HG03095 (cell line): Measurements from ENCODE around the gene TUBB4B.
"Not testable (repeated sequence)": the region's sequence is repeated elsewhere in the genome, so short reads cannot be mapped to it uniquely, and the experiment has no call there.

ENCODE experiments used
- ATAC-seq: cut with Tn5 transposase; IDR thresholded peaks from one replicate; pipeline ENCODE4 v1.9.1; 2021; ENCODE audit warnings: moderate library complexity; ENCODE audit not compliant: unreplicated experiment

TUBB4B gene

DNA sequence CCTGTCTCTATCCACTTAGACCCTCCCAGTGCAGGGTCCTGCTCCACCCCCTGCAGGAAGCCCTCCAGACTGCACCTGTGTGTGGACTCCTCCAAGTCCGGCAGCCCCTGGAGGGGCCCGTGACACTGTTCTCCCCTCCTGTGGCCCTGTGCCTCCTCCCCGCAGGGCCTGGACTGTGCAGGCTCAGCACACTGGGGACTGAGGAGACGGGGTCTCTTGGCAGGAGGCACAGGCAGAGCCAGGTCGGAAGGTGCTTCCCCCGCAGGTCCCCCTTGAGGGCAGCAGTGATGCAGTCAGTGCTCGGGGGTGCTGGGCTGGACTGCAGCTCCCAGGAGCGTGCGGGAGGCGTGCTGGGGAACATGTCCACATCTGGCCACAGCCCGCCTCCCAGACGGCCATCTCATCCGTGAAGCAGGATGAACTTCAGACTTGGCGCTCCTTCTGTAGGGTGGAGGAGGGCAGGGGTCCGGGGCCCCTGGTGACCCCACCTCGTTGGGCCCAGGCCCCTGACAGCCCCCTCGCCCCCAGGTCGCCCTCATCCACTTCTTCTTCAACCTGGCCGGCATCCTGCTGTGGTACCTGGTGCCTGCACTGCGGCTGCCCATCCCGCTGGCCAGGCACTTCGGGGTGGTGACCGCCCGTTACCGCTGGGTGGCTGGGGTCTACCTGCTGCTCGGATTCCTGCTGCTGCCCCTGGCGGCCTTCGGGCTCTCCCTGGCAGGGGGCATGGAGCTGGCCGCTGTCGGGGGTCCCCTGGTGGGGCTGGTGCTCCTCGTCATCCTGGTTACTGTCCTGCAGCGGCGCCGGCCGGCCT, 5.5 kb upstream of the TUBB4B start:
- ATAC-seq = no peak

DNA sequence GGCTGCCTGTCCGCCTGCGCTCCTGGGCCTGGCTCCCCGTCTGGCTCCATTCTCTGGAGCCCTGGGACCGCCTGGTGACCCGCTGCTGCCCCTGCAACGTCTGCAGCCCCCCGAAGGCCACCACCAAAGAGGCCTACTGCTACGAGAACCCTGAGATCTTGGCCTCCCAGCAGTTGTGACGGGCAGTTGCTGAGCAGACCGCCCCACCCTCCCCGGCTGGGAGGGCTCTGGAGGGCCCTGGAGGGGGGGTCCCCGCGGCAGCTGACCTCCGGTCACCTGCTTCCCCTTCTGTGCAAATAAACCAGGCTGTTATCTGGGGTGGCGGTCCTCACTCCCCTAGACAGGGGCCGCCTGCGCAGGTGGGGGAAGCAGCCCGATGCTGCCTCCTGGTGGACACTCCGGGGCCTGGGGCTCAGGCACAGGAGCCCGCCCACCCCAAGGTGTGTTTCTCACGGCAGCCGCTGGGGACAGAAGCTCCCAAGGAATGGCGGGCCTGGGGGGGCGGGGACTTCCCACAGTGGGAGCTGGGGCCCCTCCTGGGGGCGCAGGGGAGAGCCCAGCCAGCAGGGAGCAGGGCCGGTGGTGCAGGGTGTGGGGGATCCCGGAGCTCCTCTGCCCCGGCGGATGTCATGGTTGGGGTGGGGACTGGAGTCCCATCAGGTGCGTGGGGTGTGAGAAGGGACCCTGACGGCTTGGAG, 4.7 kb upstream of the TUBB4B start:
- ATAC-seq = peak; percentile 20

GRCh38 chr9:137236936-137237421, 4.1 kb upstream of the TUBB4B start:
- no peak for ATAC-seq

DNA sequence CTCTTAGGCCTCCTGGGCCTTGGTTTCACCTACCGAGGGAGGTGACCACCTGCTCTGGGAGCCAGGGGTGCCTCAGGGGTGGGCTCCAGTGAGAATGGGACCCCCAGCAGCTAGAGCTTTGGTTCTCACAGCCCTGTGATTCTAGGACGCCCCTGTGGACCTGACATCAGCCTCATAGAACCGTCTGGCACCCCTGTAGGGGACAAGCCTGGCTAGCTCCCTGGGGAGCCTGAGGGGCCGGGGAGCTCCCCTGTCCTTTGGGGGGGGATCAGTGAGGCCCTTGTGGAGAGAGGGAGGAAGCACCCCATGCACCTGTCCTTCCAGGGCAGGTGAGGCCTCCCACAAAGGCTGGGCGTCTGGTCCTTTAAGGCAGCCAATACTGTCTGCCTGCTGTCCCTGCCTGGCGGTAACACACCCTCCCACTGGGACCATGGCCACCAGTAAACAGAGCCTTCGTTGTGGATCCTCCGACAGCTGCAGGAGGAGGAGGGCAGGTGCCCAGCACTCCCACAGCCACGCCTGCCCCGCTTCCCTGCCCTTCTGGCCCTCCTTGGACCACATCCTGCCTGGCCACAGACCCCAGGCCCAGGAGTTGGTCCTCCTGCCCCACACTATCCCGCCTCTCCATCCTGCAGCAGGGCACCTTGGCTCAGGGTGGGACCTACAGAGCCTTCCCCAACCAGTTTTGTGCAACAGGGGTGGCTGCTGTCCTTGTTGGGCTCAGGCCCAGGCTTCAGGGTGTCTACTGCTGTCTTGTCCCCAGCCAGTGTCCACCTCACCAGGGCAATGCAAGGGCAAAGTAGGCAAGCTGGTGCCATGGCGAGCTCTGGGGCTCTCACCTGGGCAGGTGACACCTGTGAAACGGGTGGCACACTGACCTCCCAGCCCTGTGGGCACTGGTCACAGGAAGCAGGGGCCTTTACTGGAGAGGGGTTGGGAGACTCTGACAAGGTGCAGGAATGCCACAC, 3.0 kb upstream of the TUBB4B start:
- no peak for ATAC-seq

DNA sequence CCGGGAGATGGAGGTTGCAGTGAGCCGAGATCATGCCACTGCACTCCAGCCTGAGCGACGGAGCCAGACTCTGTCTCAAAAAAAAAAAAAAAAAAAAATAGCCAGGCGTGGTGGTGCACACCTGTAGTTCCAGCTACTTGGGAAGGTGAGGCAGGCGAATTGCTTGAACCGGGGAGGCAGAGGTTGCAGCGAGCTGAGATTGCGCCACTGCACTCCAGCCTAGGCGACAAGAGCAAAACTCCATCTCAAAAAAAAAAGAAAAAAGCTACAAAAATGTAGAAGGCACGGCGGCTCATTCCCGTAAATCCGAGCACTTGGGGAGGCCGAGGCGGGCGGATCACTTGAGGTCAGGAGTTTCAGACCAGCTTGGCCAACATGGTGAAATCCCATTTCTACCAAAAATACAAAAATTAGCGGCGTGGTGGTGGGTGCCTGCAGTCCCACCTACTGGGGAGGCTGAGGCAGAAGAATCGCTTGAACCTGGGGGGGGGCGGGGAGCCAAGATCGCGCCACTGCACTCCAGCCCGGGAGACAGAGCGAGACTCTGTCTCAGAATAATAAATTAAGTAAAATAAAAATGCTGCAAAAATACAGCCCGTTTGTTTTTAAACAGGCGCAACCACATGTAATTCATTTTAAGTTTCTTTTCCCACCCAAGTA, 1.4 kb upstream of the TUBB4B start:
- ATAC-seq = not testable (repeated sequence)

- ATAC-seq = peak; percentile 10
Observed at GRCh38 chr9:137240318-137240840, 708 bp upstream of the TUBB4B start.

DNA sequence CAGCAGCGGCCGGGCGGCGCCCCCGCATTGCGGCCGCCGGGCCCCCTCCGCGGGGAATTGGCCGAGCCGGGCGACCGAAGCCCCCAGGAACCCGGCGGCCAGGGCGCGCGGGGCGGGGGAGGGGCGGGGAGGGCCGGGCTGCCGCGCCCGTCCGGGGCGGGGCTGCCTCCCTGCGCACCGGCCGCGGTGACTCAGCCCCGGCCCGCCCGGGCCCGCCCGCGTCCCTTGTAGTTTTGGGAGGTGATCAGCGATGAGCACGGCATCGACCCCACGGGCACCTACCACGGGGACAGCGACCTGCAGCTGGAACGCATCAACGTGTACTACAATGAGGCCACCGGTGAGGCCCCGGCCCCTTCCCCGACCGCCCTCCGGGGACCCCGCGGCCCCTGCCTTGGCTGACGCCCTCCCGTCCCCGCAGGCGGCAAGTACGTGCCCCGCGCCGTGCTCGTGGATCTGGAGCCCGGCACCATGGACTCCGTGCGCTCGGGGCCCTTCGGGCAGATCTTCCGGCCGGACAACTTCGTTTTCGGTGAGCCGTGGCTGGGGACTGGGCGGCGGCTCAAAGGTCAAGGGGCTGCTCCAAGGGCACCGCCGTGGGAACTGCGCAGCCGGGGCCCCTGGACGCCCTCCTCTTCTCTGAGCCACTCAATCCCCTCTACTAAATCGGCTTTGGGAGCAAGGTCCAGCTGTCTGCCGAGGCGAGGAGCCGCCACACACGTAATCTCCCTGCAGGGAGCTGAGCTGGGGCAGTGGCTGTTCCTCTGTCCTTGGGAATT, 592 bp downstream of the TUBB4B start:
- ATAC-seq = no peak

- no peak for ATAC-seq
Observed at GRCh38 chr9:137242269-137243203, 1.4 kb downstream of the TUBB4B start.

DNA sequence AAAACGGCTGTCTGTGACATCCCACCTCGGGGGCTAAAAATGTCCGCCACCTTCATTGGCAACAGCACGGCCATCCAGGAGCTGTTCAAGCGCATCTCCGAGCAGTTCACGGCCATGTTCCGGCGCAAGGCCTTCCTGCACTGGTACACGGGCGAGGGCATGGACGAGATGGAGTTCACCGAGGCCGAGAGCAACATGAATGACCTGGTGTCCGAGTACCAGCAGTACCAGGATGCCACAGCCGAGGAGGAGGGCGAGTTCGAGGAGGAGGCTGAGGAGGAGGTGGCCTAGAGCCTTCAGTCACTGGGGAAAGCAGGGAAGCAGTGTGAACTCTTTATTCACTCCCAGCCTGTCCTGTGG, 2.2 kb downstream of the TUBB4B start:
- not testable (repeated sequence) for ATAC-seq

DNA sequence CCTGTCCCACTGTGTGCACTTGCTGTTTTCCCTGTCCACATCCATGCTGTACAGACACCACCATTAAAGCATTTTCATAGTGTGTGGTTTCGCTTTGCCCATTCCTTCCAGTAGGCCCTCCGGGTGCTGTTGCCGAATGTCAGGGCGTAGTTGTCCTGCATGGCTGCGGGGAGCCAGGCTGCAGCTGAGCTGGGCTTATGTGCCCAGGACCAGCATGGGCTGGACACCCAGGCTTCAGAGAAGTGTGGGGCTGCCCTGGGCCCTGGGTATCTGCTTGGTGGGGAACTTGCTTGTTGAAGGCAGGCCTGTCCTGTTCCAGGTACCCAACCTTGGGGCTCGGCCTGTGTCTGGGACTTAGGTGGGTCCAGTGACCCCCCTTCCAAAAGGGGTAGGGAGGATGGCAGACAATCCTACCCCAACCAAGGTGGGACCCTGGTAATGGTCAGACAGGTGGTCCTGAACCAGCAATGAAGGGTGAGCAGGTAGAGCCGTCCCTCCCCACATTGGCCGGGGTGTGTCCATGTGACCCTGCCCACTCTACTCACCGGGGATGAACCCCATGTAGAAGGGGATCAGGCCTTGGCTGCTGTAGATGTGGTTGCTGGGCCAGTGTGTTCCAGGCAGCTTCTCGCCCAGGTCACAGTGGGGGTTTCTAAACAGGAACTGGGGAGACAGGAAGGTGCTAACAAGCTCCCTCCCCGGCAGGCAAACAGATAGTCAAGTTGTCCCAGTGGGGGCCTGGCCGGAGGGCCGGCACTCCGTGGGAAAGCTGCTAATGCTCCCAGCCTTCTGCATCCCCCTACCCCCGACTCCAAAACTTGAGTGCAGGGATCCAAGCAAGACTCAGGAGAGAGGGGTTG, 2.8 kb downstream of the TUBB4B start:
- ATAC-seq = no peak

- no peak for ATAC-seq
Observed at GRCh38 chr9:137244486-137245449, 3.7 kb downstream of the TUBB4B start.

DNA sequence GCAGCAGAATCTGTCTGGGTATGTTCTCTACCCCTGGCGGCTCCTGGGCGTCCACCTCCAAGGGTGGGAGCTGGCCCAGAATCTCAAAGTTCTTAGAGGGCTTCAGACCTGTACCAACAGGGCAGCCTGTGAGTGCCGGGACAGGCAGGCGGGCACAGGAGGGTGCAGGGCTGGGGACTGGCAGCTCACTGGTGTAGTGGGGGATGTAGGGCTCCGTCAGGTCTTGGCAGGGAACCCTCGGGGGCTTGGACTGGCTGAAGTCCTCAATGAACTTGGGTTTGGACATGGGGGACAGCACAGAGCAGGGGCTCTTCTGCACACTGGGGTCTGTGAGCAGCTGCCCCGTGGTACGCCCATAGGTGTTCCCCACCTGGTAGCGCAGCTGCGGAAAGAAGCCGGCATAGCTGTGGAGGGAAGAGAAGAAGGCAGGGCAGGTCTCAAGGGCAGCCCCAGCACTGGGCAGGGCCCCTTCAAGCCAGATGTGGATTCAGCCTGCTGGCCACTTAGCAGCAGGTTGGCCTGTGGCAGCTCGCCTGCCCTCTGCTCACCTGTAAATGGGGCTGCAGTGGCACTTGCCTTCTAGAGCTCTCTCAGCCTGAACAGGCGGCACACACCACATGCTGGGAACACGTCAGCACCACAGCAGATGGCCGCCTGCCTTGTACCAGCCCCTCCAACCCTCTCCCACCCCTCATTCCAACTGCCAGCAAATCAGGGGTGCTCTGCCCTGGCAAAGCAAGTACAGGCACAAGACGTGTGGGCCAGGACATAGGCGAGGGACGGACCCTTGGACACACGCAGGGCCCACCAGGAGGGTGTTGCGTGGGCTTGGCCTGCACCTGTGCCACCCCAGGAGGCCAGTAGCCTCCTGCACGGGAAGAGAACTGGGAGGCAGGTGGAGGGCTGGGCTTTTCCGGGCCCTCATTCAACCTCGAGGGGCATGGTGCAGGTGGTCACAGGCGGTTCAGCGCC, 4.6 kb downstream of the TUBB4B start:
- ATAC-seq = no peak

- ATAC-seq = no peak
Observed at GRCh38 chr9:137247135-137247915, 6.2 kb downstream of the TUBB4B start.

- ATAC-seq = no peak
Observed at GRCh38 chr9:137247916-137248175, 6.8 kb downstream of the TUBB4B start.
